Ishikawa (cell line): ENCODE data around the gene S100A14.

ENCODE experiments used
- CEBPB ChIP-seq: IDR thresholded peaks from 2 replicates; pipeline ENCODE4 v1.6.1; 2012
- CREB1 ChIP-seq: IDR thresholded peaks from 2 replicates; pipeline ENCODE4 v1.6.1; 2012; ENCODE audit warnings: low read depth
- EGR1 ChIP-seq: IDR thresholded peaks from 2 replicates; pipeline ENCODE4 v1.6.1; 2012
- EP300 ChIP-seq: IDR thresholded peaks from 2 replicates; pipeline ENCODE4 v1.6.1; 2012; ENCODE audit warnings: borderline replicate concordance
- FOXM1 ChIP-seq: IDR thresholded peaks from 2 replicates; pipeline ENCODE4 v1.6.1; 2012; ENCODE audit warnings: low read depth, borderline replicate concordance
- MAX ChIP-seq: IDR thresholded peaks from 2 replicates; pipeline ENCODE4 v1.6.1; 2012
- NFIC ChIP-seq: IDR thresholded peaks from 2 replicates; pipeline ENCODE4 v1.6.1; 2012
- RAD21 ChIP-seq: IDR thresholded peaks from 2 replicates; pipeline ENCODE4 v1.6.1; 2012; ENCODE audit warnings: low read depth
- REST ChIP-seq: IDR thresholded peaks from 2 replicates; pipeline ENCODE4 v1.6.1; 2012; ENCODE audit warnings: low read depth, mild to moderate bottlenecking
- TAF1 ChIP-seq: IDR thresholded peaks from 2 replicates; pipeline ENCODE4 v1.6.1; 2012; ENCODE audit warnings: low read depth, mild to moderate bottlenecking
- TCF12 ChIP-seq: IDR thresholded peaks from 2 replicates; pipeline ENCODE4 v1.6.1; 2012; ENCODE audit warnings: low read depth
- TEAD4 ChIP-seq: IDR thresholded peaks from 2 replicates; pipeline ENCODE4 v1.6.1; 2012
- YY1 ChIP-seq: IDR thresholded peaks from 2 replicates; pipeline ENCODE4 v1.6.1; 2012; ENCODE audit warnings: low read depth

GRCh38 chr1:153571706-153572105 lies 44.4 kb downstream of the S100A14 start:
- no peak for TF ChIP-seq FOXM1
- TF ChIP-seq TAF1, result no peak
- TF ChIP-seq RAD21, result no peak
- TF ChIP-seq NFIC, result no peak
- no peak for TF ChIP-seq YY1
- no peak for TF ChIP-seq EP300
- no peak for TF ChIP-seq EGR1
- TF ChIP-seq MAX, result no peak
- no peak for TF ChIP-seq REST
- TF ChIP-seq CEBPB, result no peak
- no peak for TF ChIP-seq CREB1
- no peak for TF ChIP-seq TEAD4
- TF ChIP-seq TCF12, result no peak
